WI38 (cell line): Measurements from ENCODE around the gene CHKB.

ENCODE experiments used
- H3K4me3 ChIP-seq: 2 replicates; pipeline ENCODE4 v1.5.1; 2011; ENCODE audit warnings: low read depth, mild to moderate bottlenecking, control low read depth, low read length
- TF ChIP-seq, protein P1 (sequence below): IDR thresholded peaks from 2 replicates; pipeline ENCODE4 v1.5.1; 2012; ENCODE audit warnings: low read depth, mild to moderate bottlenecking, control low read depth, low read length

CHKB gene

DNA sequence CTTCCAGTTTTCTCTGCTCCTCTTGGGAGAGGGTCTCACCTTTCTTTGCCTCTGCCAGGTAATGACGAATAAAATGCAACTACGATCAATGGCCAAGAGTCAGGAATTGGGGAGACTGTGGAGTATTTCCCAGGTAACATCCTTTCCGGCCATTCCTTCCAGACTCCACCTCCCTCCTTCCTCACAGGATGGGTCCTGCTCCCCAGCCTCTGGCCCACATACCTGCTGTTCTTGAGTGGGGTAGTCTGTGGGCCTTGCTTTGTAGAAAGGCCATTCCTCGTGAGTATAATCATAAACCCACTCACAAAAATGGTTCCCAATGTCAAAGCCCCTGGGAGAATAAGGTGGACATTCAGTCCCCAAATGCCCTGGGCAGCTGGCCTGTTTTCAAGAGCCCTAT, 2.9 kb downstream of the CHKB start:
- no peak overlapping the region for H3K4me3 ChIP-seq
- TF ChIP-seq, protein P1, sequence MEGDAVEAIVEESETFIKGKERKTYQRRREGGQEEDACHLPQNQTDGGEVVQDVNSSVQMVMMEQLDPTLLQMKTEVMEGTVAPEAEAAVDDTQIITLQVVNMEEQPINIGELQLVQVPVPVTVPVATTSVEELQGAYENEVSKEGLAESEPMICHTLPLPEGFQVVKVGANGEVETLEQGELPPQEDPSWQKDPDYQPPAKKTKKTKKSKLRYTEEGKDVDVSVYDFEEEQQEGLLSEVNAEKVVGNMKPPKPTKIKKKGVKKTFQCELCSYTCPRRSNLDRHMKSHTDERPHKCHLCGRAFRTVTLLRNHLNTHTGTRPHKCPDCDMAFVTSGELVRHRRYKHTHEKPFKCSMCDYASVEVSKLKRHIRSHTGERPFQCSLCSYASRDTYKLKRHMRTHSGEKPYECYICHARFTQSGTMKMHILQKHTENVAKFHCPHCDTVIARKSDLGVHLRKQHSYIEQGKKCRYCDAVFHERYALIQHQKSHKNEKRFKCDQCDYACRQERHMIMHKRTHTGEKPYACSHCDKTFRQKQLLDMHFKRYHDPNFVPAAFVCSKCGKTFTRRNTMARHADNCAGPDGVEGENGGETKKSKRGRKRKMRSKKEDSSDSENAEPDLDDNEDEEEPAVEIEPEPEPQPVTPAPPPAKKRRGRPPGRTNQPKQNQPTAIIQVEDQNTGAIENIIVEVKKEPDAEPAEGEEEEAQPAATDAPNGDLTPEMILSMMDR: no peak

DNA sequence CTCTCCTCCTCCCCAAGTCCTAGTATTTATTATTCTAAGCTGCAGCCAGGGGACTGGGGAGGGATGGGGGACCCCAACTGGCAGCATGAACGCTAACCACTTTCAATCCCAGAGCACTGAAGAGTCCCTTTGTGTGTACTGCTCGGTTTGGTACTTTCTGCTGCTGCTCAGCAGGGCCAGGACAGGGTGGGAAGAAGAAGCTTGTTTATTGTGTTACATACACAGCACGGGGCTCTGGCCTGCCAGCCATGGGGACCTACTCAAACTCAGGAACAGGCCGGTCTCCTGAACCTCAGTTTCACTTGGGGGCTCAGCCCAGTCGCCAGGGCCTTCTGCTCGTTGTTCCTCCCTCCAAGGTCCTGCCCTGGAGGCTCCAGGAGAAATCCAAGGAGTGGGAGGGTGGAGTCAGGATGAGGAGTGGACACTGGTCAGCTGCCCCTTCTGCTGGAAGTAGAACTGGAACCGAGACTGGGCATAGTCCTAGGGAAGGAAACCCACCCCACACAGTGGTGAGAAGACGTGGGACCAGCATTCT, 3.8 kb downstream of the CHKB start:
- TF ChIP-seq, protein P1: no peak
- no peak overlapping the region for H3K4me3 ChIP-seq

DNA sequence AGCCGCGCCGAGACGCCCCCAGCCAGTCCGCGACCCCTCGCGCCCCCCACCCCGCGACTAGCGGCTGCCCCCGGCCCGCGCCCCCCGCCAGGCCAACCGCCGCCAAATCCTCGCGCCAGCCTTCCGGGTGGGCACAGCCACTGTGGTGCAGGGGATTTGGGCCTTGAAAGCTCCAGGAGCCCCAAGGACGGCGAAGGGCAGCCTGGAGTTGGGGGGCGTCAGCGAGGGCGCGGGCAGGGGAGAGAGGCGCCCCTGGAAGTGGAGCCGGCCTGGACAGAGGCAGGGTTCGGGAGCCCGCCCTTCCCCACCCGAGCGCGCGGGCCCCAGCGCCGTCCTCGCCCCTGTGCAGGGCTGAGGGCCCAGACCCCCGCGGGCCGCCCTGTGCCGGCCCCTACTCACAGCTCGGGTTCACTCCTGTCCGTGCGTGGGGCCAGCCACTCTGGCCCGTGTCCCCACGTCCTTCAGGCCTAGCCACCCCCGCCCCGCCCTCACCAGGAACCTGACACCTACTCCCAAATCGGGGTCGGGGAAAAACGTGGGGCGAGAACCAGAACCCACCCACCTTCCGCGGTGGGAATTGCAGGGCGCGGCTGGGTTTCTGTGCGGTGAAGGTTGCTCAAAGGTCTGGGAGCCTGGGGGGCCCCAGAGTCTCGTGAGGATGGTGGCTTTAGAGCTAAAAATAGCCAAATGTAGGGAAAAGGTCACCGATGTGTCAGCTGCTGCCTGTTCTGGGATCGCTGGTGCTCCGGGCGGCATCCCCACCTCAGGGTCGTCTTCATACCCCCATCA, 4.5 kb downstream of the CHKB start, which contains the start of gene CPT1B:
TSS of gene CPT1B (minus strand) at position 441 of the 789 bp plus-strand sequence. CDS start 512 bp downstream, outside the sequence.
- TF ChIP-seq, protein P1: no peak
- H3K4me3 ChIP-seq: no peak within 1 kb of the TSS

DNA sequence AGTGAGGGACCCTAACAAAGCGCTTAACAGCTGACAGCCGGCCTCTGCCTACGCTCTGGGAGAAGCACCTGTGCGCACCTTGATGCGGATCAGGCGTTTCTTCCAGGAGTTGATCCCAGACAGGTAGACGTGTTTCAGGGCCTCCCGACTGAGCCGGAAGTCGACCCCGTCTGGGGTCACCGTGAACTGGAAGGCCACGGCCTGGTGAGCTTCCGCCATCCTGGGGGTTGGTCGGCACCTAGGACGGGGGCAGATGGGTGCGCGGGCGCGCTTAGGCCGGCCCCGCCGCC, 5.0 kb downstream of the CHKB start:
- TF ChIP-seq, protein P1: no peak
- H3K4me3 ChIP-seq: no peak overlapping the region

DNA sequence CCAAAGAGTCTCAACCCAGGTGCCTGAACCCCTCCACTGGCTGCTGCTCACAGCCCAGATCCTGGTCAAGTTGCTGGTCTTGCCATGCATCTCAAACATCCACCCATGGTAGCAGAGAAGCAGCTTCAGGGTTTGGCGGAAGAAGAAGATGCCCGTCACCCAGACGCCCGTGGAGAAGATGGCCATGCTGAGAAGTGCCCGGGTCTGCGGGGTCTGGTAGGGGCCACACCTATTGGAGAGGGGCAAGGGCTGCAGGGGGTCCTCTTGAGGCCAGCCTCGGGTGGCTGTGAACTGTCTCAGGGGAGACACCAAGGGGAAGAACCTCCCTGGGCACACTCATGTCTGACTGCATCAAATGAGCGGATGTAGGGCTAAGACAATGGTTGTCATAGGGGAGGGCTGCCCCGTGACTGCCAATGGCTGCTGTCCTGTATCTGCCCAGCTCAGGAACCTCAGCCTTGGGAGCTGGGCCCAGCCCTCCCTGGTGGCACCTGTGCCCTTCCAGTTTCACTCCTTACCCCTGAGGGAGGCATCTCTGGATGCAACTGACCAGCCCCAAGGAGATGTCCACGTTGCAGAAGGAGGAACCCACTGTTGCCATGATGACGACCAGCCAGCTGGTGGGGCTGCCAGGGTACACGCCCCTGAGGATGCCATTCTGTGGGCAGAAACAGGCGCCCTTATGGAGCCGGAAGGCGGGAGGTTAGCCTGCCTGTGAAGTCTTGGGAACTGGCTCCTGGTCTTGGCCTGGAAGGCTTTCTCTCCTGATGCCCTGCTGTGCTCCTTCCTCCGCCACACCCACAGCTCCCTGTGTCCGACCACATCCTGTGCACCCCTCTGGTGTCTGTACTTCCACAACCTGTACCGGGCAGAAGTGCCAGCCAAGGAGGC, 5.6 kb downstream of the CHKB start:
- no peak overlapping the region for H3K4me3 ChIP-seq
- TF ChIP-seq, protein P1: no peak

DNA sequence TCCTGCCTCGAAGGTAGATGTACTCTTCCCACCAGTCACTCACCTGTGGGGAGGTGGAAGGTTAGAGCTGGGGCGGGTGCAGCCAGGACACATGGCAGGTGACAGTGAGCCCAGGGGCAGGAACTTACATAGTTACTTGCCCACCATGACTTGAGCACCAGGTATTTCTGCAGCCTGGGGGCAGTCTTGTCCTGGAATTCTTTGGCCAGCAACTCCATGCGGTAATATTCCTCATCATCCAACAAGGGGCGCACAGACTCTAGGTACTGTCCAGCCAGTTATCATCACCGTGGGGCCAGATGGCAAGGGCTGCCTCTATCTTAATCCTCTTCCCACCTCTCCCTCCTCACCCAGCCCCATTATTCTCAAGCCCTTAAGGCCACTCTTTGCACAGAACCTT, 6.6 kb downstream of the CHKB start:
- H3K4me3 ChIP-seq: no peak overlapping the region
- TF ChIP-seq, protein P1: no peak
